SHP77 (cell line): ENCODE data around the gene EHD4.

Experiments
- DNase-seq, 2 experiments: peaks; one replicate each; lab custom pipeline; 2025; lab: John Stamatoyannopoulos, UW

The EHD4 gene

DNA sequence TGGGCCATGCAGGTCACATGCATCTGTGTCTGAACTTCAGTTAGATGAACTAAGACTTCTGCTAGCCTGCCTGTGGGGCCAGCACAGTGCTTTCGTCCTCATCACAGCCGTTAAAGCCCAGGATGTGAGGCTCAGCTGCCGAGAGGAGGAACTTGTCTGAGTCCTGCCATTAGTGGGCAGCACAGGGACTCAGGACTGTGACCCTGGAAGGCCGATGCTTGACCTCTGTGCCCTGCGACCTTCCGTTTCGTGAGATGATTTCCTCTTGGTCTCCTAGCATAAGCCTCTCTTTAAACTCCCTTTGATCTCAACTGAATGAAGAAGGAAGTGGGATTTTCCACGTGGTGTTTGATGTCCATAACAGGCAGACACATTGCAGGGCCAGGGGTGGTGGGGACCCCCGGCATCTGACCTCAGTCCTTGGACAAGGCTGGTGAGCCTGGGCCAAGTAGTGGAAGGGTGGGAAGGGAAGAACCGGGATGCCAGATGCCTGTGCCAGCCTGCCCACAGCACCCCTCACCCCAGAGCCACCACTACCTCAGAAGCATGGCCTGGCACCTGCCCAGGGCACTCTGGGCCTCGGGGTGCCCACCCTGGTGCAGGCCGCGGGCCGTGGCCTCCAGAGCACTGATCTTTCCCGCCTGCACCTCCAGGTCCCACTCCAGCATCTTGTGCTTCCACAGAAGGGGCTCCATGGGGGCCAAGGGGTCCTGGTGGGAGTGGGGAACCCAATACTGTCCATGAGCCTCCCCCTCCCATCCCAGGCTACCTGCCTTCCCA lies 112.1 kb downstream of the EHD4 start:
- no peak for DNase-seq

DNA sequence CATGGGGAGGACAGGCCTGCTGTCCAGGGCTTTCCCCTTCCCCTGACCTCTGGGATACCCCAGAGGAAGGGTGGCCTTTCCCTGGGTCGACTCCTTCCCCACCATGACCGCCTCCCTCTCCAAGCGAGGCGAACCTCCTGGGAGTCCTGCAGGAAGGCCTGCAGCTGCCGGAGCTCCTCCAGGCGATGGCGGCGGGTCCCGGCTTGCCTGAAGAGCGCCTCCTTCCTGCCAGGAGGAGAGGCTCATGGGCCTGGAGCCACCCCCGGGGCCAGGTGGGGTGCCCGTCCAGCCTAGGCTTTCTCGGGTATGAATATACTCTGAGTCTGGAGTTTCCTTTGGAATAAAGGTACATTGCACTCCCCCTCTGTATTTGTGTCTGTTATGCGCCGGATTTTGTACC lies 113.6 kb downstream of the EHD4 start:
- DNase-seq: no peak

DNA sequence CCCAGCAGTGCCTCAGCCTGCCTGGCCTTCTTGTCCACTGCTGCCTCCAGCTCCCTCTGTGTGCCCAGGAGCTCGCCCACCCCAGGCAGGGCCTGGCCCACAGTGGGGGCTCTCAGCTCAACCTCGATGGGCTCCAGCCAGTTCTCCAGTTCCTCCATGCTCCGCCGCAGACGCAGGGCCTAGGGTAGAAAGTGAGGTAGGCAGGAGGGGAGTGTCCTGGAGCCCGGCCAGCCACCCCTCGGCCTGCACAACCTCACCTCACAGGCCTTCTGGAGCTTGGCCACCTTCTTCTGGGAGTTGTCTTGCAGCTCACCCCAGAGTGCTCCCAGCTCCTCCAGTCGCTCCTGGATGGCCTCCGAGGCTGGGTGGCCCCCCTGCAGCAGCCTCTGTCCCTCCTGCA lies 115.0 kb downstream of the EHD4 start:
- no peak for DNase-seq

DNA sequence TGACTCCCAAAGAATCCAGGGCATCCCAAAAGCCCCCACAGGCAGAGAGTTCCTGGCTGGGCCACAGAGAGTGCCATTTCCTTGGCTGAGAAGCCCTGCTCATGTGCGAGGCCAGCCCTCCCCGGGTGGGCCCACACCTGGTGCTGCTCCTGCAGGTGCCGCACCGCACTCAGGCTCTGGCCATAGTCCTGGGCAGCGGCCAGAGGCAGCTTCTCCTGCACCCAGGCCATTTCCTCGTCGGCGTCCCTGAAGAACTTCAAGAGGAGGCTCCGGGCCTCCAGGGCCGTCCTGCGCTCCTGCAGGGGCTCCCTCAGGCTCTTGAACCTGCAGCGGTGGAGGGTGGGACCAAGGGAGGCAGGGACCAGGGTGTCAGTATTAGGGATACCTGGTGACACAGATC lies 115.6 kb downstream of the EHD4 start:
- DNase-seq: no peak

DNA sequence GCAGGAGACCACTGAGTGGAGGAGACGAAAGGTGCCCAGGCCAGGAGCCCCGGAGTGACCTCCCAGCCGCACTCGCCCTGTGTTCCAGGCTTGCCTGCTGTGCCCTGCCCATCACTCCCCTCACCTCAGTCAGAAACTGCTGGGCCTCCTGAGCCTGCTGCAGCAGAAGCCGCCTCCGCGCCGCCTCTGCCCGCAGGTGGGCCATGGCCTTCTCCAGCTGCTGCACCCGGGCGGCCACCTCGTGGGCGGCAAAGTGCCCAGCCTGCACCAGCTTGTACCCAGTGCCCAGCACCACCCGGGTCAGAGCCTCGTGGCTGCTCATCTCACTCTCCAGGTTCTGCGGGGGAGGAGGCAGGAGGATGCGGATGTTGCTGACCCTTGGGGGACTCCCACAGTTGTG lies 116.1 kb downstream of the EHD4 start:
- no peak for DNase-seq

DNA sequence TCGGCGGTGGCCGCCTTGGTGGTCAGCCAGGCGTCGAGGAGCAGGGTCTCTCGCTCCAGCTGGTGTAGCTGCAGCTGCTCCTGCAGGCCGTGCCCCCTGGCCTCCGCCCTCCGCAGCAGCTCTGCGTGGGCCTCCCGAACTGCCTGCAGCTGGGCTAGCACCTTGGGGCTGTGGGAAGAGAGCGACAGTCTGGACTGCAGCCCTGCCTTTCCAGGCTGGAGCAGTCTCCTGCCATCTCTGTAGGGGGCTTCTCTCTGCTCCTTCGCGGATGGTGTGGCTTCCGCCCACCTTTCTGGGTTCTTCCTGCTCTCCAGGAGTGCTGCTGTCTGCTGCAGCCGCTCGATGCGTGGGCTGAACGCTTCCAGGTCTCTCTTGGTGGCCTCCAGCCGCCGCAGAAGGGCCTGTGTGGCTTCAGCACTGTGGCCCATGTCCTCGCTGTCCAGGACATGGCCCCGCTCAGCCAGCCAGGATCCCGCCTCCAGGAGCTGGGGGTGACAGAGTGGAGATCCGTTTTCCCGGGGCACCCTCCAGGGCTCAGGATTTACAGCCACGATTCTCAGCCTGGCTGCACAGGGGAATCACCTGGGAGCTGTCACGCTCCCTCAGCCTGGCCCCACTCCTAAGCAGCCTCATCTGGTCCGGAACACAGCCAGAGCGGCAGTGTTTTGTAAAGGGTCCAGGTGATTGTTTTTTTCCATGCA lies 116.9 kb downstream of the EHD4 start:
- no peak for DNase-seq

DNA sequence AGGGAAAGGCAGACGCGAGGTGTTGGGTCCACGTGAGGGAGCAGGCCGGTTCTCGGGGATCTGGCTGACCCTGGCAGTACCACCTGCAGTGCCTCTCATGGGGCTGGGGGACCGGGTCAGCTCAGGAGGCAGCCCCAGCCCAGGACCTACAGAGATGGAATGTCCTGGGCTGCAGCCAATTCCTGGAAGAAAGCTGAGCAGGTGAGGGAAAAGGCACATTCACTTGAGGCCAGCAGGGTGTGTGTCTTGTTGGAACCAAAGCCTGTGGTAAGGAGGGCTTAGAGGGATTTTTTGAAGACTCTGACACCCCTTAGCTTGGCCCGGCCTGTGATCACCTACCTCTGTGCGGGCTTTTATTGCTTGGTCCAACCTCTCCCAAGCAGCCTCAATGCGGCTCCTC lies 117.9 kb downstream of the EHD4 start:
- DNase-seq: no peak

DNA sequence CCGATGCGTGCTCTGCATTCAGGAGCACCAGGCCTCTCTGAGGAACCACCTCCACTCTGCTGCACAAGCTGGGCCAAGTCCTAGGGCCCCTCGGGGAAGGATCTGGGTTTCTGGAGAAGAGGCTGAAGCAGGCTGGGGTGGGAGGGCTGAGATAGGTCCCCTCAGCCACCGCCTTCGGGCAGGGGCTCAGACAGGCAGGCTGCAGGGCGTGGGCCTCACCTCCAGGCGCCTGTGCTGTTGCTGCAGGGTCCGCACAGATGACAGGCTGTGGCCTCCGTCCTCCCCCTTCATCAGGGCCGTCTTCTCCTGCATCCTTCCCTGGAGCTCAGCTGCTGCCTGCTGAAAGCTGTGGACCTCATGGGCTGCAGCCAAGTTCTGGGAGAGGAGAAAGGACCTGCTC lies 118.5 kb downstream of the EHD4 start:
- no peak for DNase-seq

DNA sequence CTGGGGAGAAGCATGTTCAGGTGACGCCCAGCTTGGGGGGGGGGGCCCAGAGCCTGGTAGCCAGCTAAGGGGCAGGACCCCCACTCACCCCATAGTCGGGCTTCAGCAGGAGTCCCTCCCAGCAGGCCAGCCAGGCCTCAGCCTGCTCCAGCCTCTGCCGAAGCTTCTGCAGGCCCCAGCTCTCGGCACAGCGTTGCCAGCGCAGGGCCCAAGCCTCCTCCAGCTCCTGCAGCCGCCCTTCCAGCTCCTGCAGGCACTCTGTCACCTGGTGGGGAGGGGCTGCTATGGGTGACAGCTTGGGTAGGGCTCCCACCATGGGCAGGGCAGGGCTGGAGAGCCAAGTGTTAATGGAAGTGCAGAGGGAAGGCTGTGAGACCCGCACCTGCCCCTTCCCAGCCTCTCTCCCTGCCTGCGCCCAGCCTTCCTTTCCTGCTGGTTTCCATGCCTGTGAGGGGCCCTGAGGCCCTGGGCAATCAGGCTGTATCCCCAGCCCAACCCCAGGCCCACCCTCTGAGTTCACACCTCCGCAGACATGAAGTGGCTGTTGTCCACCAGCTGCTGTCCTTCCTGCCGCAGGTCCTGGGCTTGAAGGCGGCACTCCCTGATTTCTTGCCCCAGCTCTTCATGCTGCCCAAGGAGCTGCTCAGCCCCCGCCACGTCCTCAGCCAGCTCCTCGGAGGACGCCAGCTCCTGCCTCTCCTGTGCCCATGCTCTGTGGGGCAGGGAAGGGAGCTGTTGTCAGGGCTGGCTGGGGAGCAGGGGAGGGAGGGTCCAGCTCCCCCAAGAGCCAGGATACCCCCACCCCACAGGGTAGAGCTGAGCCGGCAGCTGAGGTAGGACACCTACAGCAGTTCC lies 119.4 kb downstream of the EHD4 start:
- DNase-seq: no peak

DNA sequence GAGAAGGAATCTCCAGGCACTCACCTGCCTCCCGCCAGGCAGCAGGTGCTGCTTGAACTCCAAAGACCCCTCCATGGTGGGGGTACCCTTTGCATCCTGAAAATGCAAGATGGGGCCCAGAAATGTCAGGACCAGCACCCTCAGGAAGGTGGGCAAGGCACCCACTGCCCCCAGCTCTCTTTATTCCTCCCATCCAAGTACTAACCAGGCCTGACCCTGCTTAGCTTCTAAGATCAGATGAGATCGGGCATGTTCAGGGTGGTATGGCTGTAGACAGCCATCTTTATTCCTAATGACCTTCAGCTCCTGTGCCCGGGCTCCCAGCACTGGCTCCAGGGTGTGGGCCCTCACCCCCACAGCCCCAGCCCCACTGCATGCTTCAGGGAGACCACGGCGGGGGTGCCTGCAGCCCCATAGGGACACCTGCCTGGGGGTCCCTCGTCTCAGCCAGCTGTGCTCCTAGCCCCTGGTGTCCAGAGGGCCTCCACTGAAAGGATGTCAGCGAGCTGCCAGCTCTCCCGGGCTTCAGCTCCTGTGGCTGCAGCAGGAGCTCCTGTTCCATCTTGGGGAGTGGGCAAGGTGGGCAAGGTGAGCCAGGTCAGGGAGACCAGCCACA lies 120.5 kb downstream of the EHD4 start:
- DNase-seq: no peak

DNA sequence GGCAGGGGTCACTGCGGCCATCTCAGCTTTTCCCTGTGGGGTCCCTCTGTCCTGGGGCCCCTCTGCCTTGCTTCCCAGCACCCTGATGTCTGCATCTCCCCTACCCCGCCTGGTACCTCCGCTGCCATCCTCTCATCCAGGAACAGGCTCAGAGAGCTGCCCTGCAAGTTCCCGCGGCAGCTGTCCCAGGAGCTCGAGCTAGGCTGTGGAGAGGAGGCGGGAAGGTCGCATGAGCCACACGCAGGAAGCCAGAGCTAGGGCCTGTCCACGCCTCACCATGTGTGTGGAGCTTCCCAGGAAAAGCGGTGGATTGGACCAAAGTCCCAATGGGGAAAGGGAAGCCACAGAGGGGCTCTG lies 121.2 kb downstream of the EHD4 start:
- DNase-seq: no peak

DNA sequence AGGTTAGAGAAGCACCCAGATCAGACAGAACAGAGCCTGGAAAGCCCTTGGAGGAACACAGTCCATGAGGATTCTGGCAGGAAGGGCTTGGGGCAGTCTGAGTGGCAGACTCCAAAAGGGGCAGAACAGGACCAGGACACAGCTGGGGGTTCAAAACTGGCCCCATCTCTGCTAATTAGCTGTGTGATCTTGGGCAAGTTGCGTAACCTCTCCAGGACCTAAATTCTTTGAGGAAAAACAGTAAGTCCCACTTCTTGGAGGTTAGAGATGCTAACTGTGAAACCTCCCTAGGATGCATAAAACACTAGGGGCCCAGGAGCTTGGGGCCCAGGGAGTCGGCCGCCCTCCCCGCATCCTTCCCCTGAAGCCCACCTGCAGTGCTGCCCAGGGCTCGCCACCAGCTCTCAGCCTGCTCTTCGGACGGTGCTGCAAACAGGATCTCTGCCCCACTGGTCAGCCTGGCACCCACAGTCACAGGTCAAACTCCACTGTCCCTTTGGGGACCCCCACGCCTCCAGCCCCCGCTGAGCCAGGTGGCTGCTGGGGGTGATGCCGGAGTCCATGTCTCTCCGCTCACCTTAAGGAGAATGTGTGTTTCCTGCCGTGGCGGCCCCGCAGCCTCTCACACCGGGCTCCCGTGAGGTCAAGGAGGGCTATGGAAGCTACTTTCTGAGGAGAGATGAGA lies 121.7 kb downstream of the EHD4 start:
- DNase-seq: no peak

DNA sequence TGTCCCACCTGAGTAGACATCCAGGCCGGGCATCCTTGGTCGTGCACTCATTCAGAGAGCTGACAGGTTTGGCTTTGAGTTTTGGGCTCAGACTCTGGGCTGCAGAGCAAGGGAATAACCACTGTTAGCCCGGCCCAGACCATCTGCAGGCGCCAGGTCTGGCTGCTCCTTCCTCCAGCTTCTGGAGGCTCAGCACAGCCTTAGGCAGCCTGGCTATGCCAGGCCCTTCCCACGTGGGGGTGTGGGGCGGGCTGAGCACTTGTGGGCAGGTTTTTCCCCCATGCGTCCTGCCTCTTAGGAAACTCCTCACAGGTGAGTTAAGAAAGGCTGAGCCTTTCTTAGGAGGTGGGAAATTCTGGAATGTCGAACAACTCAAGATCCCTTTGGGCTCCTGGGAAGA lies 122.5 kb downstream of the EHD4 start:
- DNase-seq: no peak

DNA sequence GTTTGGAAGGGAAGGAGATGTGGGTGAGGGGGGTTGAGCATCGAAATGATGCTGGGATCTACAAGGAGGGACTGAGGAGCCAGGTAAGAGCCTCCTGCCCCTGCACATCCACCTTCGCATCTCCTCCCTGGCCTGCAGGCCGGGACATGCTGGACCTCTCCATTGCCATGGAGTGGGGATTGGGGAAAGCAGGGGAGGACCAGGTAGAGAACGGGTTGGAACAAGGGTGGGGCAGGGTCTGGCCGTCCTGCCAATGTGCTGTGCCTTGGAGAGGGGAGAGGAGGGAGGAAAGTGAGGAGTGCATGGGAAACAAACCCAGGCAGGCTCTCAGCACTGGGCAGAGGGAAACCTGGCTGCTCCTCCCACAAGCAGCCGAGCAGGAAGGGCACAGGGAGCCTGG lies 123.2 kb downstream of the EHD4 start:
- no peak for DNase-seq

DNA sequence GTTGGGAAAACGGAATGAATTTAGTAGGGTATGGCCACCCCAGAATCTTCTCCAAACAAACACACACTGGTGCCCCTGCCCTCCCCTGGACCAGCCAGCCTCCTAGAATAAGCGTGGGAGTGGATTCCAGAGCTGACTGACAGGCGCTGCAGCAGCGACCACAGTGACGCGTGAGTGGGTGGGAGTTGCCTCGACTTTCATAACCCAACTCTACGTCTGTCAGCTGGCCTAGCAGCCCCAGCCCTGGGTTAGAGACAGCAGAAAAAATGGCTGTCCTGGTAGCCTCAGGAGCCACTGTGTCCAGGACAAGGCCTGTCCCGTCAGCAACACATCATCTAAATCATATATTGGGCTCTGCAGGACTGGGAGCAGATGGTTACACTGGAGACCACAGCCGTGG lies 123.7 kb downstream of the EHD4 start:
- no peak for DNase-seq

DNA sequence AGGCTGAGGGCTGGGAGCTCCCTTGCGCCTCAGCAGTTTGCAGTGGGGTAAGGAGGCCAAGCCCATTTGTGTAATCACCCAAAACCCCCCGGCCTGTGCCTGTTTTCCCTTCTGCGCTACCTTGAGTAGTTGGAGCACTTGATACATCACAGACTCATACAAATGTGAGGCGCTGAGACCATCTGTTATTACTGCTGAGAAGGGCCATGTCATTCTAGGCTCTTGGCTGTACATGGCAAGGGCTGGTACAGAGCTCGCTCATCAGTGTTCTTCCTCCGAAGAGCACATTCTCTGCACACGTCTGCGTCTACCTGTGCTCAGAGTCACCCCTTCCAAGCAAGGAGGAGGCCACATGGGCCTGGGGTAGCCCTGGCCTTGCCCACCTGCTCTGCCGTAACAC lies 124.4 kb downstream of the EHD4 start:
- no peak for DNase-seq

DNA sequence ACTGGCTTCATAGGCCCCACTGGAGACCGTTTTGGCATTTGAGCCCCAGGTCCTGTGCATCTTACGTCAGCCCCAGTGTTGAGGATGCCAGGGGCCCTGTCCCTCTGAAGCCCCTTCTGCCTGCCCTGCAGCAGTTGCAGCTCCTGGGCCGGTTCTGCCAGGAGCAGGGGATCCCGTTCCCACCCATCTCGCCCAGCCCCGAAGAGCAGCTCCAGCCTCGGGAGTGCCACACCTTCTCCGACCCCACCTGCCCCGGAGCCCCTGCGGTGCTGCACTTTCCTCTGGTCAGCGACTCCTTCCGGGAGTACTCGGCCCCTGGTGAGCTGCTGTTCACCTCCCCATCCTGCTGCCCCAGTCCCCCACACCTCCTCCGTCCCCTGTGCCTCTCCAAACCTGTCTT lies 125.2 kb downstream of the EHD4 start:
- no peak for DNase-seq
